Measurements from ENCODE around the gene TYROBP. TPM values are rescaled to one million over a fixed set of nuclear protein-coding genes. Genes with fewer than 3 reads are reported as not detected.

TYROBP gene
- total and polyA plus RNA-seq, 4 donors: 26.8 to 89.6 (median 40.7) TPM

DNA sequence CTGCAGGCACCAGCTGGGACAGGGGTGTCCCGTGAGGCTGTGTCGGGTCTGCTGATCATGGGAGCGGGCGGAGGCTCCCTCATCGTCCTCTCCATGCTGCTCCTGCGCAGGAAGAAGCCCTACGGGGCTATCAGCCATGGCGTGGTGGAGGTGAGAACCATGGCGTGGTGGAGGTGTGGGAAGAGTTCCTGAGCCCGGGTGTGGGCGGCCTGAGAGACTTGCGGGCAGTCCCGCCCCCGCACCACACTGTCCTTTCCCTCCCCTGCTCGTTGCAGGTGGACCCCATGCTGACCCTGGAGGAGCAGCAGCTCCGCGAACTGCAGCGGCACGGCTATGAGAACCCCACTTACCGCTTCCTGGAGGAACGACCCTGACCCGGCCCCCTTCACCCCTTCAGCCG is 29.0 kb downstream of the TYROBP start:
- no peak overlapping the region for H3K9ac ChIP-seq (ENCODE audit: low read depth in 1 of 2, low read length in 2 of 2)
- no peak for TF ChIP-seq RAD21 (IDR thresholded peaks at IDR 0.05)
- TF ChIP-seq GABPA (IDR thresholded peaks at IDR 0.05 in 1 of 2, conservative IDR thresholded peaks at IDR 0.05 in 1 of 2): no peak
- no peak for TF ChIP-seq HNF4A (conservative IDR thresholded peaks at IDR 0.05)
- no peak for TF ChIP-seq YY1 (IDR thresholded peaks at IDR 0.05)
- TF ChIP-seq RXRA (IDR thresholded peaks at IDR 0.05): no peak
- TF ChIP-seq JUND (IDR thresholded peaks at IDR 0.05): no peak
- no peak for TF ChIP-seq CTCF (IDR thresholded peaks at IDR 0.05; ENCODE audit: low read depth, low read length, missing input control)
- TF ChIP-seq SP1 (IDR thresholded peaks at IDR 0.05): no peak
- no peak for TF ChIP-seq MAX (IDR thresholded peaks at IDR 0.05)
- no peak for TF ChIP-seq EGR1 (IDR thresholded peaks at IDR 0.05; ENCODE audit: low read depth in 2 of 2)
- TF ChIP-seq, protein P1, sequence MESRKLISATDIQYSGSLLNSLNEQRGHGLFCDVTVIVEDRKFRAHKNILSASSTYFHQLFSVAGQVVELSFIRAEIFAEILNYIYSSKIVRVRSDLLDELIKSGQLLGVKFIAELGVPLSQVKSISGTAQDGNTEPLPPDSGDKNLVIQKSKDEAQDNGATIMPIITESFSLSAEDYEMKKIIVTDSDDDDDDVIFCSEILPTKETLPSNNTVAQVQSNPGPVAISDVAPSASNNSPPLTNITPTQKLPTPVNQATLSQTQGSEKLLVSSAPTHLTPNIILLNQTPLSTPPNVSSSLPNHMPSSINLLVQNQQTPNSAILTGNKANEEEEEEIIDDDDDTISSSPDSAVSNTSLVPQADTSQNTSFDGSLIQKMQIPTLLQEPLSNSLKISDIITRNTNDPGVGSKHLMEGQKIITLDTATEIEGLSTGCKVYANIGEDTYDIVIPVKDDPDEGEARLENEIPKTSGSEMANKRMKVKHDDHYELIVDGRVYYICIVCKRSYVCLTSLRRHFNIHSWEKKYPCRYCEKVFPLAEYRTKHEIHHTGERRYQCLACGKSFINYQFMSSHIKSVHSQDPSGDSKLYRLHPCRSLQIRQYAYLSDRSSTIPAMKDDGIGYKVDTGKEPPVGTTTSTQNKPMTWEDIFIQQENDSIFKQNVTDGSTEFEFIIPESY (IDR thresholded peaks at IDR 0.05): no peak
- TF ChIP-seq NR2F2 (IDR thresholded peaks at IDR 0.05): no peak
- no peak for DNase-seq (ENCODE audit: low spot score)
- H3K27me3 ChIP-seq (ENCODE audit: control insufficient read depth in 4 of 4, insufficient read depth in 4 of 4, low read length in 3 of 4): no peaks in the 10 kb centered on the region
- H3K4me1 ChIP-seq (ENCODE audit: control insufficient read depth in 4 of 4, insufficient read depth in 4 of 4, low read length in 3 of 4): peaks cover 0 to 2% (median 0%) of the 10 kb centered on the region in 4 donors
- H3K27ac ChIP-seq (ENCODE audit: low read depth in 1 of 2, low read length in 2 of 2): no peak overlapping the region
- no peaks in the 10 kb centered on the region for H3K36me3 ChIP-seq (ENCODE audit: control insufficient read depth in 4 of 4, insufficient read depth in 3 of 4, low read depth in 1 of 4, low read length in 3 of 4)
- H3K9me3 ChIP-seq (ENCODE audit: control insufficient read depth in 4 of 4, low read length in 3 of 4): no peaks in the 10 kb centered on the region
- no peak overlapping the region for H3K4me3 ChIP-seq (ENCODE audit: low read depth in 1 of 3, low read length in 3 of 3)
- WGBS: 36% methylated on average over 23 of the region's 23 CpGs

DNA sequence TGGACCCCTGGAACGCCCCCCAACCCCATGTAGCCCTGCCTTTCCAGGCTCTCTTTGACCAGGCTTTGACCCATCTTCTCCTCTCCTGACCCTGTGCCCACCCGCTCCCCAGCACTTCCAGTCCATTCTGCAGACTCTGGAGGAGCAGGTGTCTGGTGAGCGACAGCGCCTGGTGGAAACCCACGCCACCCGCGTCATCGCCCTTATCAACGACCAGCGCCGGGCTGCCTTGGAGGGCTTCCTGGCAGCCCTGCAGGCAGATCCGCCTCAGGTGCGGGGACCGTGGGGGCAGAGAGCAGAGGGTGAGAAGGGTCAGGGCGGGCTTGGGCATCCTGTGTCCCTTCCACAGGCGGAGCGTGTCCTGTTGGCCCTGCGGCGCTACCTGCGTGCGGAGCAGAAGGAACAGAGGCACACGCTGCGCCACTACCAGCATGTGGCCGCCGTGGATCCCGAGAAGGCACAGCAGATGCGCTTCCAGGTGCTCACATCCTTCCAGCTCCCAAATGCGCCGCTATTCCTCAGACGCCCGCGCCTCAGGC is 33.6 kb downstream of the TYROBP start:
- no peak for TF ChIP-seq TAF1 (conservative IDR thresholded peaks at IDR 0.05)
- Histone ChIP-seq H3K4me1 (ENCODE audit: control insufficient read depth in 4 of 4, insufficient read depth in 4 of 4, low read length in 3 of 4) (peaks cover 0 to 5% (median 4%) of the 10 kb centered on the region in 4 donors), H3K27me3 (ENCODE audit: control insufficient read depth in 4 of 4, insufficient read depth in 4 of 4, low read length in 3 of 4) (peaks cover 0 to 3% (median 1%) of the 10 kb centered on the region in 4 donors), H3K4me3 (ENCODE audit: low read depth in 1 of 3, low read length in 3 of 3) (no peak overlapping the region), H3K9ac (ENCODE audit: low read depth in 1 of 2, low read length in 2 of 2) (no peak overlapping the region), H3K27ac (ENCODE audit: low read depth in 1 of 2, low read length in 2 of 2) (no peak overlapping the region), H3K36me3 (ENCODE audit: control insufficient read depth in 4 of 4, insufficient read depth in 3 of 4, low read depth in 1 of 4, low read length in 3 of 4) (no peaks in the 10 kb centered on the region), H3K9me3 (ENCODE audit: control insufficient read depth in 4 of 4, low read length in 3 of 4) (no peaks in the 10 kb centered on the region)
- WGBS: 89% methylated on average over 32 of the region's 32 CpGs
- no peak for DNase-seq (ENCODE audit: low spot score)

DNA sequence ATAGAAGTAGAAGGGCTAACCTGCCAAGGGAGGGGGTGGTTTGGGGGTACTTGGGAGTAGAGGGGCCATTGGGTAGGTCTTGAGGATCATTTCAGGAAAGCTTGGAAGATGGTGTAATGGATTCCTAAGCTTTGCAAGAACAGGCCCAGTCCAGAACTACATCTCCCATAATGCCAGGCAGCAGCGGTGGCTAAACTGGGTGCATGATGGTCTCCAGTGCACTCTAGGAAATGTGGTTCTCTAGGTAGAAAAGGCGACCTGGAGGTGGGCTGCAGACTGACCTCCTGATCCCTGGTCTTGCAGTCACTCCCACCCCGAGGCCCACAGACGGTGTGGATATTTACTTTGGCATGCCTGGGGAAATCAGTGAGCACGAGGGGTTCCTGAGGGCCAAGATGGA is 35.9 kb downstream of the TYROBP start:
- no peak for DNase-seq (ENCODE audit: low spot score)
- WGBS: 69% methylated on average over 5 of the region's 5 CpGs
- no peaks in the 10 kb centered on the region for H3K36me3 ChIP-seq (ENCODE audit: control insufficient read depth in 4 of 4, insufficient read depth in 3 of 4, low read depth in 1 of 4, low read length in 3 of 4)
- H3K27me3 ChIP-seq (ENCODE audit: control insufficient read depth in 4 of 4, insufficient read depth in 4 of 4, low read length in 3 of 4): peaks cover 0 to 3% (median 2%) of the 10 kb centered on the region in 4 donors
- no peak overlapping the region for H3K27ac ChIP-seq (ENCODE audit: low read depth in 1 of 2, low read length in 2 of 2)
- H3K9me3 ChIP-seq (ENCODE audit: control insufficient read depth in 4 of 4, low read length in 3 of 4): no peaks in the 10 kb centered on the region
- peaks cover 3 to 17% (median 10%) of the 10 kb centered on the region in 4 donors for H3K4me1 ChIP-seq (ENCODE audit: control insufficient read depth in 4 of 4, insufficient read depth in 4 of 4, low read length in 3 of 4)
- no peak overlapping the region for H3K9ac ChIP-seq (ENCODE audit: low read depth in 1 of 2, low read length in 2 of 2)
- H3K4me3 ChIP-seq (ENCODE audit: low read depth in 1 of 3, low read length in 3 of 3): no peak overlapping the region
- TF ChIP-seq REST (IDR thresholded peaks at IDR 0.05) (no peak), RXRA (IDR thresholded peaks at IDR 0.05) (no peak), CTCF (IDR thresholded peaks at IDR 0.05; ENCODE audit: low read depth, low read length, missing input control) (no peak), MAX (IDR thresholded peaks at IDR 0.05) (no peak), FOXA1 (IDR thresholded peaks at IDR 0.05) (no peak), HNF4G (IDR thresholded peaks at IDR 0.05) (no peak), JUND (IDR thresholded peaks at IDR 0.05) (no peak), RAD21 (IDR thresholded peaks at IDR 0.05) (no peak), NR2F2 (IDR thresholded peaks at IDR 0.05) (no peak), GABPA (IDR thresholded peaks at IDR 0.05 in 1 of 2, conservative IDR thresholded peaks at IDR 0.05 in 1 of 2) (no peak), HNF4A (conservative IDR thresholded peaks at IDR 0.05) (no peak), EGR1 (IDR thresholded peaks at IDR 0.05; ENCODE audit: low read depth in 2 of 2) (no peak), YY1 (IDR thresholded peaks at IDR 0.05) (no peak), SP1 (IDR thresholded peaks at IDR 0.05) (no peak)
